Measurements from ENCODE around the gene AGPAT2.

- no peak for TF ChIP-seq CTCF (IDR thresholded peaks at IDR 0.05; ENCODE audit: low read depth, low read length, poor library complexity, severe bottlenecking)
- no peak for TF ChIP-seq EZH2phosphoT487 (IDR thresholded peaks at IDR 0.05; ENCODE audit: borderline replicate concordance, low read length)
Measured at GRCh38 chr9:136675477-136676296, 11.6 kb downstream of the AGPAT2 start.
